Gastroesophageal sphincter (tissue), 4 donors: Measurements from ENCODE around the gene ADORA3. TPM values are rescaled to one million over a fixed set of nuclear protein-coding genes. Genes with fewer than 3 reads are reported as not detected.

ENCODE experiments used
- ATAC-seq: fragments of 150-250 bp; one replicate; pipeline ENCODE4 v1.9.1; 2016; ENCODE audit warnings: mild to moderate bottlenecking, moderate library complexity
- H3K27ac ChIP-seq, 4 donors: fragments of 200-600 bp; sonication (generic) in 3 of 4; 1 replicate in 3 of 4; 2 replicates in 1 of 4; pipeline ENCODE4 v1.5.1; 2016 to 2019
- H3K27me3 ChIP-seq: fragments of 200-600 bp; sonication (generic); one replicate; pipeline ENCODE4 v1.5.1; 2019
- H3K36me3 ChIP-seq, 2 donors: fragments of 200-600 bp; sonication (generic); one replicate each; pipeline ENCODE4 v1.5.1; 2019; ENCODE audit warnings: control low read depth in 1 of 2
- H3K4me1 ChIP-seq, 3 donors: fragments of 200-600 bp; sonication (generic); 1 replicate in 2 of 3; 2 replicates in 1 of 3; pipeline ENCODE4 v1.5.1; 2016 to 2019; ENCODE audit warnings: control low read depth in 2 of 3
- H3K4me3 ChIP-seq, 2 donors: fragments of 200-600 bp; sonication (generic); one replicate each; pipeline ENCODE4 v1.5.1; 2019; ENCODE audit warnings: mild to moderate bottlenecking in 1 of 2, moderate library complexity in 1 of 2
- H3K9me3 ChIP-seq, 3 donors: fragments of 200-600 bp; sonication (generic); one replicate each; pipeline ENCODE4 v1.5.1; 2017 to 2019; ENCODE audit warnings: control low read depth in 2 of 3
- EP300 ChIP-seq: sonication (generic); formaldehyde crosslinking; IDR thresholded peaks from one replicate; pipeline ENCODE4 v1.6.1; 2017; ENCODE audit warnings: antibody characterized with exemption, mild to moderate bottlenecking
- POLR2A ChIP-seq, 2 donors: fragments of 450-650 bp; IDR thresholded peaks; one replicate each; pipeline ENCODE4 v1.6.1; 2017; ENCODE audit warnings: antibody characterized with exemption in 2 of 2, mild to moderate bottlenecking in 2 of 2, moderate library complexity in 1 of 2
- POLR2AphosphoS5 ChIP-seq: sonication (generic); formaldehyde crosslinking; IDR thresholded peaks from one replicate; pipeline ENCODE4 v1.6.1; 2017; ENCODE audit warnings: antibody characterized with exemption
- WGBS, 2 donors: methylation state at CpG; one replicate each; pipeline ENCODE4 v1.1.5; 2018; ENCODE audit warnings: low coverage in 1 of 2; 5-methylcytosine and 5-hydroxymethylcytosine counted together
- total RNA-seq, 4 donors: library from RNA; depleted of rRNA; stranded (reverse); fragments of >200 nt; gene quantifications; one replicate each; pipeline ENCODE4 v1.1.0, GENCODE V29; 2016
- TF ChIP-seq, protein P1 (sequence below), 4 experiments: fragments of 200-600 bp in 2 of 4; fragments of 450-650 bp in 2 of 4; sonication (generic) in 1 of 4; IDR thresholded peaks; one replicate each; pipeline ENCODE4 v1.5.1; 2017 to 2019; ENCODE audit warnings: antibody characterized with exemption in 4 of 4, mild to moderate bottlenecking in 2 of 4, moderate library complexity in 2 of 4

Gene ADORA3
- total RNA-seq, 4 donors from 2014 or later = 3.4 to 13.7 (median 7.8) TPM

DNA sequence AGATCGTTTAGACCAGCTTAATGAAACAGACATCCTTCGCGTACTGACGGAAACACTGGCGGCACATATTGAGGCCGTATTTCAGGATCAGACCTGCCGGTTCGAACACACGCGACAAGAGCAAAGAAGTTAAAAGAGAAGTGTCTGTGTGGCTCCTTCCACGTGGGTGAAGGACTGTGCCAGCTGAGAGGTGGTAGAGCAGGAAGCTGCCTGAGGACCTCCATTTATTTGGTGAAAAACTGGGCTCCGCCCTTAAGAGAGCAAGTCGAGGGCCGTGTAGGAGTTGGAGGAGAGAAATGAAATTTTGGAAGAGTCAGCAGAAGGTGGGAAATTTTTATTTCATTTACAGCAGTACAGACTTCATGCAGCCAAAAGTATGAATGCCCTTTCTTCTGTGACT lies 38.8 kb upstream of the ADORA3 start:
- Histone ChIP-seq H3K4me1 (peaks cover 0 to 39% (median 0%) of the 10 kb centered on the region in 3 donors), H3K36me3 (no peaks in the 10 kb centered on the region), H3K4me3 (peak overlapping the region in 1 of 2 donors; percentile 27), H3K9me3 (no peaks in the 10 kb centered on the region), H3K27me3 (no peaks in the 10 kb centered on the region), H3K27ac (peak overlapping the region; percentile 67 to 82 (median 69))
- 42 to 78% methylated on average over 14 of the region's 14 CpGs for WGBS, 2 donors
- TF ChIP-seq, protein P1, sequence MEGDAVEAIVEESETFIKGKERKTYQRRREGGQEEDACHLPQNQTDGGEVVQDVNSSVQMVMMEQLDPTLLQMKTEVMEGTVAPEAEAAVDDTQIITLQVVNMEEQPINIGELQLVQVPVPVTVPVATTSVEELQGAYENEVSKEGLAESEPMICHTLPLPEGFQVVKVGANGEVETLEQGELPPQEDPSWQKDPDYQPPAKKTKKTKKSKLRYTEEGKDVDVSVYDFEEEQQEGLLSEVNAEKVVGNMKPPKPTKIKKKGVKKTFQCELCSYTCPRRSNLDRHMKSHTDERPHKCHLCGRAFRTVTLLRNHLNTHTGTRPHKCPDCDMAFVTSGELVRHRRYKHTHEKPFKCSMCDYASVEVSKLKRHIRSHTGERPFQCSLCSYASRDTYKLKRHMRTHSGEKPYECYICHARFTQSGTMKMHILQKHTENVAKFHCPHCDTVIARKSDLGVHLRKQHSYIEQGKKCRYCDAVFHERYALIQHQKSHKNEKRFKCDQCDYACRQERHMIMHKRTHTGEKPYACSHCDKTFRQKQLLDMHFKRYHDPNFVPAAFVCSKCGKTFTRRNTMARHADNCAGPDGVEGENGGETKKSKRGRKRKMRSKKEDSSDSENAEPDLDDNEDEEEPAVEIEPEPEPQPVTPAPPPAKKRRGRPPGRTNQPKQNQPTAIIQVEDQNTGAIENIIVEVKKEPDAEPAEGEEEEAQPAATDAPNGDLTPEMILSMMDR (IDR thresholded peaks at IDR 0.05) = no peak
- TF ChIP-seq POLR2A (IDR thresholded peaks at IDR 0.05) (no peak), EP300 (no peak), POLR2AphosphoS5 (no peak)
- ATAC-seq = no peak

DNA sequence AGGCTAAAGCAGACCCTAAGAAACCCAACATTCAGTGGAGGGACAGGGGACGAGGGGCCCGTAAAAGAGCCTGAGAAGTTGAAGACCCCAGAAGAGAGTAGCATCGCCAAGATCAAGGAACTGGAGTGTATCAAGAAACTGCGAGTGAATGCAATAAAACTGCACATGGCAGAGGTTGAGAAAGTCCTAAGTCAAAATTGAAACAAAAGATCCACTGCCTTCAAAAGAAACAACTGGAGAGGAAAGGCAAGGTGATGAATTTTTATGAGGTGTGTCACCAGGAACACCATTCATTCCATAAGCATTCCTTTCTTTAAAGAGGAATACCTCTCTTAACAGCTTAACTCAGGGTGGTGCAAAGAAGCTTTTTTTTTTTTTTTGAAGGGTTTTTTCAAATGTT lies 38.3 kb upstream of the ADORA3 start:
- Histone ChIP-seq H3K4me1 (peaks cover 0 to 43% (median 0%) of the 10 kb centered on the region in 3 donors), H3K27ac (peak overlapping the region; percentile 38 to 82 (median 69)), H3K27me3 (no peaks in the 10 kb centered on the region), H3K9me3 (no peaks in the 10 kb centered on the region), H3K4me3 (peak overlapping the region in 1 of 2 donors; percentile 27), H3K36me3 (no peaks in the 10 kb centered on the region)
- TF ChIP-seq POLR2AphosphoS5 (no peak), EP300 (no peak), POLR2A (IDR thresholded peaks at IDR 0.05) (no peak)
- TF ChIP-seq, protein P1 (IDR thresholded peaks at IDR 0.05) = no peak
- no peak for ATAC-seq
- 29 to 50% methylated on average over 3 to 4 of the region's 4 CpGs for WGBS, 2 donors

DNA sequence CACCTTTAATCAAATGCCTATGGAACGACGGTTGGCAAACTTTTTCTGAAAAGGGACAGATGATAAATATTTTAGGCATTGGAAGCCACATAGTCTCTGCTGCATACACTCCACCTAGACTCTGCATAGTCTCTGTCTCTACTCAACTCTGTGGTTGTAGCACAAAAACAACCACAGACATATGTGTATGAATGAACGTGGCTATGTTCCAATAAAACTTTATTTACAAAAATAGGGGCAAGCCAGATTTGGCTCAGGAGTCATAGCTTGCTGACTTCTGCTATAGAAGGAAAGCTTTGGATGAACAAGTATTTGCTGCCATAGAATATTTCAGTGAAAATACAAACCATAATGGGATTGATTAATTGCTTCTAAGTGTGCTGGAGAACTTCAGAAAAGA lies 37.5 kb upstream of the ADORA3 start:
- 37 to 64% methylated on average over 3 of the region's 3 CpGs for WGBS, 2 donors
- no peak for ATAC-seq
- peaks cover 0 to 51% (median 0%) of the 10 kb centered on the region in 3 donors for H3K4me1 ChIP-seq
- no peak for TF ChIP-seq POLR2AphosphoS5
- no peak overlapping the region for H3K4me3 ChIP-seq
- no peaks in the 10 kb centered on the region for H3K36me3 ChIP-seq
- peak overlapping the region; percentile 38 to 82 (median 69) for H3K27ac ChIP-seq
- no peaks in the 10 kb centered on the region for H3K27me3 ChIP-seq
- H3K9me3 ChIP-seq = no peaks in the 10 kb centered on the region

DNA sequence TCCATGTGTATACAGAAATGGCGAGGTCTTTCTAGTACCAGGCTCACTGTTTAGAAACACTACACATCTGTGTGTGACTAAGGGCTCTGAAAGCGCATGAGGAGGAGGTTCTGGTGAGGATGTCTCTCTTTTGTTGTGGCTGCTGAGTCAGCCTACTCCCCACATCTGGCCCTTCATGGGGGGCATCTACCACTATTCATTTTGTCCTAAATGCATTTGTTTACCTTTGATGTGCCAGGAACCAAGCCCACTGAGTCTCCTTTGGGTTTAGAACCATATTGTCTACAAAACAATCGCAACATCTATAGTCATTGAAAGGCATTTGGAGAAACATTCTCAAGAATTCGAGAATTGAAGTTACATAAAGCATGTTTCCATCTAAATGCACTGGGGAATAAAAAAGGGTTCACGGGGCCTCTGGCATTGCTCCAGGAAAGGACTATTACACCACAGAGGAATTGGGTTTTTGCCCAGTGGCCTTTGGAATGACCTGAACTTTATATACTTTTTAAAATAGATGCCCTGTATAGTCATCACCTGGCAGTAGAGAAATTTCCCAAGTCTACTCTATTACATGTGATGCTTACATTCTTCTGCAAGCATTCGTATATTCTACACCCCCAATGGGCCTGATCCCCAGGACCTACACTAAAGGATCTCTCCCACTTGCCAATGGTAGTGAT lies 35.1 kb upstream of the ADORA3 start:
- no peak overlapping the region for H3K4me3 ChIP-seq
- ATAC-seq = no peak

DNA sequence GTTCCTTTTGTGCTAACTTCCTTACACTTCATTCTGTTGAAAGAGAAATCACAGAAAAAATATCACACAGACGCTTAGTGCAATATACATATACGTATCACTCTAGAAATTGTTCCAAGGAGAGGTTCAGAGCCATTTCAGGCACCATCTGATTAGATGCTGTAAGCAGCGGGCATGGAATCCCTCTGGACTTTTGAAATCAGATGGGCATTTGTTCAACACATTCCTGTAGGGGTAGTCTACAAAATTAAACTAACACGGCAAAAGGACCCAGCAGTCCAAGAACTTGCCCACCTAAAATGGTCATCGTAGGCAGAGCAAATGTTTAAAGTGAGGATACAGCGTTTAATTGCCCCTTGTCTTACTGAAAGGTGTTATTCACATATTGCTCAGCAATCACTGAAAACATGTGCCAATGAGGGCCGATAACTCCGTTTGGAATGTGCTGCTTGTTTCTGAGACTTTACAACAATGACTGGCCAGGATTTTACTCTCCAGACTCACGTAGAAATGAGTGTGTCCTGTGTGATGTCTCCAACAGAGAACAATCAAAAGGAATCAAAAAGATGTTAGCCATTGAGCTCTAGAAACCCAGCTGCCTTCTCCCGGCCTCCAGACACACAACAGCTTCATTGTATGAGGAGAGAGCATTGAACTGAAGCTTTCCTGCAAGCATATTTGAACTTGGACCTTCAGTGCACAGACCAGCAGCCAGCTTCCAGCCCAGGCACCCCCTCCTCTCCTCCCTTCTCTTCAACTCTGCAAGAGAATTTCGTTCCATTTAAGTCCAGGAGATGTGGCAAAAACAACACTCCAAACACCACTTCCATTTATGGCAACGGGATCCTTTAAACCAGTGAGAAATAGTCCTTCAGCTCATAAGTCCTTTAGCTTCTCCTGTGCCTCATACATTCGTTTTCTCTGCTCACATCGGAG lies 32.1 kb upstream of the ADORA3 start:
- H3K4me3 ChIP-seq = no peak overlapping the region
- H3K9me3 ChIP-seq = no peaks in the 10 kb centered on the region
- WGBS, 2 donors = 14 to 30% methylated on average over 13 to 14 of the region's 14 CpGs
- peak overlapping the region; percentile 84 to 98 (median 87) for H3K27ac ChIP-seq
- peak; percentile 81 for ATAC-seq
- peaks cover 4 to 47% (median 9%) of the 10 kb centered on the region in 3 donors for H3K4me1 ChIP-seq
- no peaks in the 10 kb centered on the region for H3K36me3 ChIP-seq
- no peaks in the 10 kb centered on the region for H3K27me3 ChIP-seq
- TF ChIP-seq POLR2A (IDR thresholded peaks at IDR 0.05) (no peak), EP300 (no peak), POLR2AphosphoS5 (peak; percentile 57)
- TF ChIP-seq, protein P1 (IDR thresholded peaks at IDR 0.05) = no peak

More for the DNA sequence above, 35.1 kb upstream of the ADORA3 start:
- H3K4me1 ChIP-seq = peaks cover 4 to 71% (median 9%) of the 10 kb centered on the region in 3 donors
- no peaks in the 10 kb centered on the region for H3K9me3 ChIP-seq
- no peaks in the 10 kb centered on the region for H3K27me3 ChIP-seq
- 54 to 70% methylated on average over 4 to 6 of the region's 6 CpGs for WGBS, 2 donors
- TF ChIP-seq EP300 (no peak), POLR2A (IDR thresholded peaks at IDR 0.05) (no peak), POLR2AphosphoS5 (no peak)
- TF ChIP-seq, protein P1 (IDR thresholded peaks at IDR 0.05) = no peak
- H3K36me3 ChIP-seq = no peaks in the 10 kb centered on the region
- H3K27ac ChIP-seq = peak overlapping the region in 3 of 4 donors; percentile 84 to 89 (median 85)
